Esophagus squamous epithelium (tissue), 5 donors: ENCODE data around the gene GBX1. TPM values are rescaled to one million over a fixed set of nuclear protein-coding genes. Genes with fewer than 3 reads are reported as not detected.

Experiments used
- DNase-seq: peaks from one replicate; lab custom pipeline; 2025; lab: John Stamatoyannopoulos, UW
- H3K27ac ChIP-seq, 4 donors: fragments of 200-600 bp; sonication (generic); one replicate each; pipeline ENCODE4 v1.5.1; 2016 to 2019; ENCODE audit warnings: mild to moderate bottlenecking in 1 of 4
- H3K27me3 ChIP-seq, 4 donors: fragments of 200-600 bp; sonication (generic); 1 replicate in 3 of 4; 2 replicates in 1 of 4; pipeline versions ENCODE4 v1.5.1 to v1.6.0; 2017 to 2021; ENCODE audit warnings: antibody characterized with exemption in 1 of 4
- H3K36me3 ChIP-seq, 3 donors: fragments of 200-600 bp; sonication (generic); one replicate each; pipeline ENCODE4 v1.5.1; 2016 to 2019
- H3K4me1 ChIP-seq, 3 donors: fragments of 200-600 bp; sonication (generic); one replicate each; pipeline ENCODE4 v1.5.1; 2017 to 2019
- H3K4me3 ChIP-seq, 4 donors: fragments of 200-600 bp; sonication (generic); 1 replicate in 3 of 4; 2 replicates in 1 of 4; pipeline ENCODE4 v1.5.1; 2016 to 2019; ENCODE audit warnings: mild to moderate bottlenecking in 2 of 4, moderate library complexity in 1 of 4
- H3K9me3 ChIP-seq, 3 donors: fragments of 200-600 bp; sonication (generic); one replicate each; pipeline ENCODE4 v1.5.1; 2016 to 2019
- POLR2A ChIP-seq, 4 donors: fragments of 450-650 bp; IDR thresholded peaks; one replicate each; pipeline ENCODE4 v1.6.1; 2017; ENCODE audit warnings: antibody characterized with exemption in 4 of 4, mild to moderate bottlenecking in 4 of 4, moderate library complexity in 3 of 4
- WGBS, 2 donors: methylation state at CpG; one replicate each; pipeline ENCODE4 v1.1.5; 2018; 5-methylcytosine and 5-hydroxymethylcytosine counted together
- intact Hi-C: fragments of 100-400 bp; cut with DNase I; formaldehyde crosslinking; loops from one replicate; pipeline ENCODE4 v1.15.0; 2022
- total RNA-seq, 4 donors: library from RNA; depleted of rRNA; stranded (reverse); fragments of >200 nt; gene quantifications; one replicate each; pipeline ENCODE4 v1.1.0, GENCODE V29; 2016
- TF ChIP-seq, protein P1 (sequence below), 6 experiments: fragments of 450-650 bp in 4 of 6; fragments of 200-600 bp in 2 of 6; sonication (generic) in 2 of 6; IDR thresholded peaks; one replicate each; pipeline ENCODE4 v1.5.1; 2016 to 2019; ENCODE audit warnings: antibody characterized with exemption in 6 of 6, mild to moderate bottlenecking in 4 of 6, moderate library complexity in 4 of 6
- donor health status: DM: yes; HTN: yes; CAD: no.

GBX1 gene
- total RNA-seq, 4 donors from 2014 or later: not detected

DNA sequence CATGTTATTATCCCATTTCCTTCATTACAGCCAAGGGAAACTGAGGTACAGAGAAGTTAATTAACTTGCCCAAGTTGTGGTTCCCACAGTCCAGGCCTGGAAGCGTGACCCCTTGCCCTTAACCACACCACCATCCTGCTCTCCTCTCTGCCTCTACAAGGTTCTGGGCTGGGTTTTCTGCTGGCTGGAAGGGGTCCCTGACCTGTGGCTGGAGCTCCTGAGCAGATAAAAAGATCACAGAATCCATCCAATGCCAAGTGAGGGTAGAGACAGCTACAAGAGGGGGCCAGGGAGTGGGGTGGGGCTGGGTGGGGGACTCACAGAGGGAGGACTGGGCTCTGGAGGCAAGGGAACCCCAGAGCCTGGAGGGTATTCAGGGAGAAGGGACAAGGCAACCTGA is 9.8 kb upstream of the GBX1 start:
- no peaks in the 10 kb centered on the region for H3K36me3 ChIP-seq
- H3K27ac ChIP-seq: no peak overlapping the region
- H3K4me3 ChIP-seq: no peak overlapping the region
- intact Hi-C loops: no loop called here
- H3K4me1 ChIP-seq: peaks cover 0 to 4% (median 0%) of the 10 kb centered on the region in 3 donors
- peaks cover 0 to 82% (median 1%) of the 10 kb centered on the region in 4 donors for H3K27me3 ChIP-seq
- no peak for DNase-seq
- WGBS, 2 donors: 100% methylated on average over 1 of the region's 1 CpG; no CpG with 5 or more reads in 1 of the 2 donors
- H3K9me3 ChIP-seq: no peaks in the 10 kb centered on the region
- no peak for TF ChIP-seq POLR2A (IDR thresholded peaks at IDR 0.05)
- TF ChIP-seq, protein P1, sequence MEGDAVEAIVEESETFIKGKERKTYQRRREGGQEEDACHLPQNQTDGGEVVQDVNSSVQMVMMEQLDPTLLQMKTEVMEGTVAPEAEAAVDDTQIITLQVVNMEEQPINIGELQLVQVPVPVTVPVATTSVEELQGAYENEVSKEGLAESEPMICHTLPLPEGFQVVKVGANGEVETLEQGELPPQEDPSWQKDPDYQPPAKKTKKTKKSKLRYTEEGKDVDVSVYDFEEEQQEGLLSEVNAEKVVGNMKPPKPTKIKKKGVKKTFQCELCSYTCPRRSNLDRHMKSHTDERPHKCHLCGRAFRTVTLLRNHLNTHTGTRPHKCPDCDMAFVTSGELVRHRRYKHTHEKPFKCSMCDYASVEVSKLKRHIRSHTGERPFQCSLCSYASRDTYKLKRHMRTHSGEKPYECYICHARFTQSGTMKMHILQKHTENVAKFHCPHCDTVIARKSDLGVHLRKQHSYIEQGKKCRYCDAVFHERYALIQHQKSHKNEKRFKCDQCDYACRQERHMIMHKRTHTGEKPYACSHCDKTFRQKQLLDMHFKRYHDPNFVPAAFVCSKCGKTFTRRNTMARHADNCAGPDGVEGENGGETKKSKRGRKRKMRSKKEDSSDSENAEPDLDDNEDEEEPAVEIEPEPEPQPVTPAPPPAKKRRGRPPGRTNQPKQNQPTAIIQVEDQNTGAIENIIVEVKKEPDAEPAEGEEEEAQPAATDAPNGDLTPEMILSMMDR (IDR thresholded peaks at IDR 0.05): no peak

DNA sequence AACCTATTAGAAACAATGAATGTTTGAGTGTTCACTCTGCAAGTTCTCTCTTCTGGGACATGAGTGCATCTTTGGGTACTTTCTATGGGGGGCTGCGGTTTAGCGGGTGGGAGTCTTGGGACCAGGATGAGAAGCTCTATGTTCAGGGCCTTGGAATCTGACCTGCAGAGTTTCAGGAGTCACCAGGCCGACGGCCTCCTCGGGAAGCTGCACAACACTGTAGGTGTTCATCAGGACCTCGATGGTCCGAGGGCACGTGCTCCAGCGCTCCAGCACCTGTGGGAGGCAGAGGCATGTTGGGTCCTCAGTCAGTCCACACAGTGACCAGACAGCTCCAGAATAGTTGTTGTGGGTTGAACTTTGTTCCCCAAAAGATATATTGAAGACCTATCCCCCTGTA is 8.9 kb upstream of the GBX1 start:
- no peaks in the 10 kb centered on the region for H3K36me3 ChIP-seq
- 90 to 100% methylated on average over 4 to 7 of the region's 9 CpGs for WGBS, 2 donors
- TF ChIP-seq, protein P1 (IDR thresholded peaks at IDR 0.05): no peak
- TF ChIP-seq POLR2A (IDR thresholded peaks at IDR 0.05): no peak
- no peak overlapping the region for H3K27ac ChIP-seq
- peaks cover 0 to 4% (median 0%) of the 10 kb centered on the region in 3 donors for H3K4me1 ChIP-seq
- no peak overlapping the region for H3K4me3 ChIP-seq
- H3K27me3 ChIP-seq: peaks cover 0 to 85% (median 1%) of the 10 kb centered on the region in 4 donors
- intact Hi-C loops: no loop called here
- no peak for DNase-seq
- H3K9me3 ChIP-seq: no peaks in the 10 kb centered on the region

- H3K36me3 ChIP-seq: no peaks in the 10 kb centered on the region
- intact Hi-C loops: no loop called here
- whole genome bisulfite sequencing, 2 donors: 50 to 57% methylated on average over 1 to 6 of the region's 23 CpGs
These were observed 8.4 kb upstream of the GBX1 start for GRCh38 chr7:151175793-151176311.

DNA sequence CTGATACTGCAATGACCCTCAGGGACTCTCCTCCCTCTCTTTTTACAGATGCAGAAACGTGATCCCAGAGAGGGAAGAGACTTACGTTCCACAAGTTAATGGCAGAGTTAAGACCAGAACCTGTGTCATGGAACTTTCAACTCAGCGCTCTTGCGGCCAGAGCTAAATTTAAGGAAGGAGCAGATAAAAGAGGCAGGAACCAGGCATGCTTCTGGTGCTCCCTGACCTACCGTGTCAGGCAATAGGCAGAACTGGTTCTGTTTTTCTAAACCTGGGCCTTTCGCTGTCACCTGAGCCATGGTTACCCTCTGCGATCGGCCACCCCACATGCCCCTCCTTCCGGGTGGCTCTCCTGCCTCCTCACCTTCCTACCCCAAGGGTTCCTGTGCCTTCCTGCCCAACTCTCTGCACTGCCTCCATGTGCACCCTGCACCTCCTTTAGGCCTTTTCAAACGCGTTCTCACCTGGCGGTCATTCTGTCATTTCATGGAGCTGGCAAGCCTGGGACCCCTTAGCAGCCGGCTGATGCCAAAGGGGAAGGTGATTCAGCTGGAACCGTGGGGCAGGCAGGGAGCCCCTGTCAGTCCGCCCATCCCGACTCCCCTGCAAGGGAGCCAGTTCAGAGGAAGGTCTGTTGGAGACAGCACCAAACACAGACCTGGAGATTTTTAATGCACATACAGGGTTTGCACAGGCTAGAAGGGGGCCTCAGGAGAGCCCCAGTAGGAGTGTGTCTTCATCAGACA is 7.7 kb upstream of the GBX1 start:
- DNase-seq: no peak
- TF ChIP-seq, protein P1 (IDR thresholded peaks at IDR 0.05): no peak
- TF ChIP-seq POLR2A (IDR thresholded peaks at IDR 0.05): no peak
- Histone ChIP-seq H3K27me3 (peaks cover 0 to 87% (median 1%) of the 10 kb centered on the region in 4 donors), H3K27ac (no peak overlapping the region), H3K36me3 (no peaks in the 10 kb centered on the region), H3K4me1 (peaks cover 0 to 4% (median 0%) of the 10 kb centered on the region in 3 donors), H3K4me3 (no peak overlapping the region), H3K9me3 (no peaks in the 10 kb centered on the region)
- 80 to 83% methylated on average over 10 to 11 of the region's 16 CpGs for WGBS, 2 donors
- intact Hi-C loops: no loop called here

More at GRCh38 chr7:151175793-151176311, 8.4 kb upstream of the GBX1 start:
- H3K4me3 ChIP-seq: no peak overlapping the region
- no peaks in the 10 kb centered on the region for H3K9me3 ChIP-seq
- H3K27ac ChIP-seq: no peak overlapping the region
- TF ChIP-seq, protein P1 (IDR thresholded peaks at IDR 0.05): no peak
- no peak for TF ChIP-seq POLR2A (IDR thresholded peaks at IDR 0.05)
- peaks cover 0 to 4% (median 0%) of the 10 kb centered on the region in 3 donors for H3K4me1 ChIP-seq
- peaks cover 0 to 86% (median 1%) of the 10 kb centered on the region in 4 donors for H3K27me3 ChIP-seq
- DNase-seq: no peak
